GM19324 (cell line): ENCODE results near the gene ITIH4.

Experiments
- ATAC-seq: cut with Tn5 transposase; IDR thresholded peaks from one replicate; pipeline ENCODE4 v1.9.1; 2021; ENCODE audit warnings: mild to moderate bottlenecking, moderate library complexity; ENCODE audit not compliant: unreplicated experiment, low FRiP score

ITIH4 gene

GRCh38 chr3:52830535-52831258, at the start of gene ITIH4:
ITIH4 (minus strand) TSS chr3:52830672; CDS start chr3:52830642, 30 bp downstream.
- no peak for ATAC-seq

GRCh38 chr3:52880047-52880446, 49.6 kb upstream of the ITIH4 start:
- no peak for ATAC-seq

GRCh38 chr3:52879581-52879980, 49.1 kb upstream of the ITIH4 start:
- no peak for ATAC-seq

- no peak for ATAC-seq
Observed at GRCh38 chr3:52879090-52879489, 48.6 kb upstream of the ITIH4 start.

GRCh38 chr3:52877085-52877484, 46.6 kb upstream of the ITIH4 start:
- ATAC-seq: no peak

GRCh38 chr3:52874864-52875587, 44.6 kb upstream of the ITIH4 start:
- ATAC-seq: no peak

- no peak for ATAC-seq
Observed at GRCh38 chr3:52874160-52874701, 43.8 kb upstream of the ITIH4 start.

GRCh38 chr3:52873433-52874159, 43.1 kb upstream of the ITIH4 start:
- ATAC-seq: no peak

GRCh38 chr3:52872245-52872644, 41.8 kb upstream of the ITIH4 start:
- ATAC-seq: no peak

- no peak for ATAC-seq
Observed at GRCh38 chr3:52871761-52872160, 41.3 kb upstream of the ITIH4 start.

- ATAC-seq: no peak
Observed at GRCh38 chr3:52870471-52870870, 40.0 kb upstream of the ITIH4 start.

GRCh38 chr3:52866427-52866826, 36.0 kb upstream of the ITIH4 start:
- ATAC-seq: no peak

GRCh38 chr3:52865994-52866393, 35.5 kb upstream of the ITIH4 start:
- no peak for ATAC-seq

GRCh38 chr3:52860424-52860768, 29.9 kb upstream of the ITIH4 start:
- no peak for ATAC-seq

- no peak for ATAC-seq
Observed at GRCh38 chr3:52859686-52860423, 29.4 kb upstream of the ITIH4 start.

GRCh38 chr3:52857864-52858263, 27.4 kb upstream of the ITIH4 start:
- ATAC-seq: no peak

GRCh38 chr3:52857133-52857532, 26.7 kb upstream of the ITIH4 start:
- ATAC-seq: no peak

- no peak for ATAC-seq
Observed at GRCh38 chr3:52856666-52857065, 26.2 kb upstream of the ITIH4 start.

GRCh38 chr3:52854013-52854412, 23.5 kb upstream of the ITIH4 start:
- no peak for ATAC-seq

- no peak for ATAC-seq
Observed at GRCh38 chr3:52852419-52852818, 21.9 kb upstream of the ITIH4 start.

- no peak for ATAC-seq
Observed at GRCh38 chr3:52851348-52851747, 20.9 kb upstream of the ITIH4 start.
